Right lobe of liver (tissue), 4 donors: ENCODE results near the gene STRBP.

Experiments
- POLR2A ChIP-seq: fragments of 450-650 bp; IDR thresholded peaks from one replicate; pipeline ENCODE4 v1.6.1; 2017; ENCODE audit warnings: antibody characterized with exemption, mild to moderate bottlenecking
- TF ChIP-seq, protein P1 (sequence below), 4 donors: fragments of 200-600 bp in 3 of 4; fragments of 450-650 bp in 1 of 4; IDR thresholded peaks; one replicate each; pipeline versions ENCODE4 v1.5.1 to v1.8.0; 2016 to 2022; ENCODE audit warnings: antibody characterized with exemption in 4 of 4, mild to moderate bottlenecking in 2 of 4
- donor health status: DM: no; HTN: no; CAD: no.
- donor health status: DM: no; HTN: no; CAD: no.
- donor health status: DM: no; HTN: yes; CAD: no.

DNA sequence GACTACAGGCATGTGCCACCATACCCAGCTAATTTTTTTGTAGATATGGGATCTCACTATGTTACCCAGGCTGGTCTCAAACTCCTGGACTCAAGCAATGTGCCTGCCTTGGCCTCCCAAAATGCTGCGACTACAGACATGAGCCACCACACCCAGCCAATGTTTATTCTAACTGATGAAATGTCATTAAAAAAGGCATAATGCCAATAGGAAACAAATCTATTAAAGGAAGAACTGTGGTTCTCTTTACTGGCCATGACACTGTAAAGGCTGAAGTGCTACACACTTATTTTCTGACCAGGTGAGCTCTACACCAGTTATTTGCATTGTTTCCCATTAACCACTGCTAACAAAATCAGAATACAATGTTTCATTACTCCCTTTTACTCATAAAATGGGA, 106.0 kb downstream of the STRBP start:
- TF ChIP-seq, protein P1, sequence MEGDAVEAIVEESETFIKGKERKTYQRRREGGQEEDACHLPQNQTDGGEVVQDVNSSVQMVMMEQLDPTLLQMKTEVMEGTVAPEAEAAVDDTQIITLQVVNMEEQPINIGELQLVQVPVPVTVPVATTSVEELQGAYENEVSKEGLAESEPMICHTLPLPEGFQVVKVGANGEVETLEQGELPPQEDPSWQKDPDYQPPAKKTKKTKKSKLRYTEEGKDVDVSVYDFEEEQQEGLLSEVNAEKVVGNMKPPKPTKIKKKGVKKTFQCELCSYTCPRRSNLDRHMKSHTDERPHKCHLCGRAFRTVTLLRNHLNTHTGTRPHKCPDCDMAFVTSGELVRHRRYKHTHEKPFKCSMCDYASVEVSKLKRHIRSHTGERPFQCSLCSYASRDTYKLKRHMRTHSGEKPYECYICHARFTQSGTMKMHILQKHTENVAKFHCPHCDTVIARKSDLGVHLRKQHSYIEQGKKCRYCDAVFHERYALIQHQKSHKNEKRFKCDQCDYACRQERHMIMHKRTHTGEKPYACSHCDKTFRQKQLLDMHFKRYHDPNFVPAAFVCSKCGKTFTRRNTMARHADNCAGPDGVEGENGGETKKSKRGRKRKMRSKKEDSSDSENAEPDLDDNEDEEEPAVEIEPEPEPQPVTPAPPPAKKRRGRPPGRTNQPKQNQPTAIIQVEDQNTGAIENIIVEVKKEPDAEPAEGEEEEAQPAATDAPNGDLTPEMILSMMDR (IDR thresholded peaks at IDR 0.05) = no peak
- no peak for TF ChIP-seq POLR2A
